GM23338 (cell line): ENCODE results near the gene WDR35. TPM values are rescaled to one million over a fixed set of nuclear protein-coding genes. Genes with fewer than 3 reads are reported as not detected.

Experiments used
- ATAC-seq: fragments of 200-7000 bp; cut with Tn5 transposase; 3 replicates; pipeline ENCODE4 v1.9.1; 2020
- DNase-seq: peaks from one replicate; pipeline ENCODE4 v3.0.0-alpha.2; 2015; ENCODE audit warnings: low spot score
- H2AFZ ChIP-seq: fragments of 200-600 bp; sonication (generic); 2 replicates; pipeline ENCODE4 v1.8.0; 2016; ENCODE audit warnings: antibody characterized with exemption, mild to moderate bottlenecking, moderate library complexity
- H3F3A ChIP-seq: fragments of 200-600 bp; sonication (generic); replicated peaks from 2 replicates; pipeline ENCODE4 v1.8.0; 2017; ENCODE audit warnings: antibody characterized with exemption, mixed run types, low read depth
- H3K27ac ChIP-seq: fragments of 200-600 bp; sonication (generic); 2 replicates; pipeline ENCODE4 v1.6.1; 2016; ENCODE audit warnings: low read depth
- H3K27me3 ChIP-seq: fragments of 200-600 bp; sonication (generic); 2 replicates; pipeline ENCODE4 v1.8.0; 2016; ENCODE audit warnings: mild to moderate bottlenecking, mixed run types, moderate library complexity; ENCODE audit not compliant: insufficient read depth
- H3K36me3 ChIP-seq: fragments of 200-600 bp; sonication (generic); 2 replicates; pipeline ENCODE4 v1.8.0; 2016; ENCODE audit warnings: mild to moderate bottlenecking; ENCODE audit not compliant: insufficient read depth
- H3K4me1 ChIP-seq: fragments of 200-600 bp; sonication (generic); 2 replicates; pipeline ENCODE4 v1.8.0; 2016; ENCODE audit warnings: mild to moderate bottlenecking, moderate library complexity; ENCODE audit not compliant: insufficient read depth
- H3K4me2 ChIP-seq: fragments of 200-600 bp; sonication (generic); 2 replicates; pipeline ENCODE4 v1.7.1; 2017; ENCODE audit warnings: mixed run types
- H3K4me3 ChIP-seq: fragments of 200-600 bp; sonication (generic); 2 replicates; pipeline ENCODE4 v1.6.1; 2016; ENCODE audit warnings: mixed run types
- H3K79me2 ChIP-seq: fragments of 200-600 bp; sonication (generic); replicated peaks from 2 replicates; pipeline ENCODE4 v1.8.0; 2017; ENCODE audit warnings: mild to moderate bottlenecking; ENCODE audit not compliant: insufficient read depth
- H3K9me2 ChIP-seq: fragments of 200-600 bp; sonication (generic); 2 replicates; pipeline ENCODE4 v1.8.0; 2017; ENCODE audit not compliant: insufficient read depth
- H4K20me1 ChIP-seq: fragments of 200-600 bp; sonication (generic); replicated peaks from 2 replicates; pipeline ENCODE4 v1.8.0; 2017; ENCODE audit warnings: mild to moderate bottlenecking; ENCODE audit not compliant: insufficient read depth
- H3K27ac Mint-ChIP-seq: 2 replicates; pipeline ENCODE4 v1.8.0; 2020; ENCODE audit warnings: inconsistent platforms, mild to moderate bottlenecking, moderate library complexity, mixed read lengths
- H3K27me3 Mint-ChIP-seq: 3 replicates; pipeline ENCODE4 v1.8.0; 2022; ENCODE audit warnings: low read depth, mild to moderate bottlenecking, moderate library complexity, mixed read lengths, inconsistent platforms; ENCODE audit not compliant: insufficient read depth, poor library complexity
- H3K36me3 Mint-ChIP-seq: 3 replicates; pipeline ENCODE4 v1.8.0; 2021; ENCODE audit warnings: low read depth, mild to moderate bottlenecking, inconsistent platforms, moderate library complexity, mixed read lengths
- H3K4me1 Mint-ChIP-seq: 3 replicates; pipeline ENCODE4 v1.8.0; 2020; ENCODE audit warnings: mild to moderate bottlenecking, inconsistent platforms, mixed read lengths
- H3K4me3 Mint-ChIP-seq: 3 replicates; pipeline ENCODE4 v1.8.0; 2021; ENCODE audit warnings: moderate library complexity, mild to moderate bottlenecking, inconsistent platforms, mixed read lengths
- H3K9me3 Mint-ChIP-seq: 3 replicates; pipeline ENCODE4 v1.8.0; 2020; ENCODE audit warnings: moderate library complexity, mild to moderate bottlenecking, inconsistent platforms, mixed read lengths
- CREB1 ChIP-seq: fragments of 250-450 bp; sonication (Bioruptor Pico); IDR thresholded peaks from 2 replicates; pipeline ENCODE4 v1.5.0; 2020; ENCODE audit warnings: low read depth, mild to moderate bottlenecking, moderate library complexity
- CTCF ChIP-seq, 2 experiments: fragments of 200-600 bp in 1 of 2; sonication (generic) in 1 of 2; conservative IDR thresholded peaks; 2 replicates each; pipeline versions ENCODE4 v1.5.1 to v1.6.1; 2016 to 2017; ENCODE audit warnings: antibody characterized with exemption in 2 of 2, low read depth in 2 of 2, mild to moderate bottlenecking in 2 of 2, moderate library complexity in 1 of 2
- ETS1 ChIP-seq: IDR thresholded peaks from 2 replicates; pipeline ENCODE4 v1.6.1; 2016; ENCODE audit warnings: antibody characterized with exemption
- EZH2 ChIP-seq: fragments of 200-600 bp; sonication (generic); IDR thresholded peaks from one replicate; pipeline ENCODE4 v1.8.0; 2017; ENCODE audit warnings: antibody characterized with exemption, mild to moderate bottlenecking, low read depth; ENCODE audit not compliant: unreplicated experiment
- EZH2phosphoT487 ChIP-seq: fragments of 200-600 bp; sonication (generic); IDR thresholded peaks from one replicate; pipeline ENCODE4 v1.8.1; 2018; ENCODE audit warnings: antibody characterized with exemption; ENCODE audit not compliant: unreplicated experiment
- JUNB ChIP-seq: IDR thresholded peaks from one replicate; pipeline ENCODE4 v1.6.1; 2016; ENCODE audit warnings: antibody characterized with exemption; ENCODE audit not compliant: unreplicated experiment
- NANOG ChIP-seq: IDR thresholded peaks from 2 replicates; pipeline ENCODE4 v1.6.1; 2016; ENCODE audit warnings: antibody characterized with exemption, borderline replicate concordance
- POLR2AphosphoS5 ChIP-seq: IDR thresholded peaks from 2 replicates; pipeline ENCODE4 v1.6.1; 2016; ENCODE audit warnings: antibody characterized with exemption, low read depth
- REST ChIP-seq: IDR thresholded peaks from one replicate; pipeline ENCODE4 v1.6.1; 2018; ENCODE audit warnings: antibody characterized with exemption; ENCODE audit not compliant: unreplicated experiment
- STAT1 ChIP-seq: IDR thresholded peaks from one replicate; pipeline ENCODE4 v1.6.1; 2016; ENCODE audit warnings: antibody characterized with exemption; ENCODE audit not compliant: unreplicated experiment
- ZNF331 ChIP-seq: fragments of 250-450 bp; sonication (Bioruptor Pico); IDR thresholded peaks from 2 replicates; pipeline ENCODE4 v1.5.0; 2020; ENCODE audit warnings: low read depth, mild to moderate bottlenecking, moderate library complexity
- polyA plus RNA-seq: library from polyadenylated mRNA; unstranded; fragments of >200 nt; fragmentation: Nextera tagmentation; extraction: Ambion mirVana; gene quantifications from 2 replicates; pipeline ENCODE4 v1.2.1, GENCODE V29; 2016
- total RNA-seq: library from RNA; depleted of rRNA; stranded (reverse); fragments of >200 nt; shearing (Covaris generic); gene quantifications from 2 replicates; pipeline ENCODE4 v1.2.3, GENCODE V29; 2014

WDR35 gene
- total and polyA plus RNA-seq, 2 experiments from 2014 or later, result 5.3 to 20.0 TPM

- TF ChIP-seq ETS1, result no peak
- TF ChIP-seq JUNB, result no peak
- no peak for TF ChIP-seq EZH2phosphoT487
- no peak for TF ChIP-seq POLR2AphosphoS5
- TF ChIP-seq ZNF331, result no peak
- TF ChIP-seq CTCF (conservative IDR thresholded peaks at IDR 0.05; ENCODE audit: low read depth in 2 of 2), result no peak
- no peak for TF ChIP-seq NANOG
- no peak for TF ChIP-seq STAT1
Observed at GRCh38 chr2:19870792-19871191, 119.1 kb downstream of the WDR35 start (continued).

GRCh38 chr2:19868701-19869580 lies 121.0 kb downstream of the WDR35 start:
- peak overlapping the region; percentile 75 for H3K4me3 ChIP-seq
- peak overlapping the region; percentile 97 for H2AFZ ChIP-seq
- H3K36me3 ChIP-seq, result no peaks in the 10 kb centered on the region
- 0 out of 2 replicates have a peak, but pooled peaks cover under 1% of the 10 kb centered on the region for H3F3A ChIP-seq
- TF ChIP-seq CREB1 (no peak), POLR2AphosphoS5 (peak; percentile 62), ZNF331 (no peak)
- H3K9me3 Mint-ChIP-seq, result no peaks in the 10 kb centered on the region
- no peaks in the 10 kb centered on the region for H3K4me1 ChIP-seq
- no peaks in the 10 kb centered on the region for H3K36me3 Mint-ChIP-seq
- DNase-seq, result peak; percentile 65
- peak; percentile 80 for ATAC-seq
- no peak overlapping the region for H3K27ac Mint-ChIP-seq
- peaks cover 27% of the 10 kb centered on the region for H3K27me3 ChIP-seq
- no peaks in the 10 kb centered on the region for H3K9me2 ChIP-seq
- peak overlapping the region; percentile 90 for H3K4me3 Mint-ChIP-seq
- H3K79me2 ChIP-seq, result no peaks in the 10 kb centered on the region
- H4K20me1 ChIP-seq, result no peaks in the 10 kb centered on the region
- H3K4me2 ChIP-seq, result peak overlapping the region; percentile 88
- H3K27ac ChIP-seq, result no peak overlapping the region
- H3K4me1 Mint-ChIP-seq, result peaks cover 8% of the 10 kb centered on the region; the same call in 2 of the 3 replicates
- peaks cover 23% of the 10 kb centered on the region for H3K27me3 Mint-ChIP-seq

GRCh38 chr2:19868224-19868623 lies 121.7 kb downstream of the WDR35 start:
- no peak for ATAC-seq
- Histone ChIP-seq H3K79me2 (no peaks in the 10 kb centered on the region), H4K20me1 (no peaks in the 10 kb centered on the region), H3K9me2 (no peaks in the 10 kb centered on the region), H3F3A (0 out of 2 replicates have a peak, but pooled peaks cover 3% of the 10 kb centered on the region), H3K27me3 (peaks cover 27% of the 10 kb centered on the region), H3K4me1 (no peaks in the 10 kb centered on the region), H3K36me3 (no peaks in the 10 kb centered on the region), H3K27ac (no peak overlapping the region), H2AFZ (peak overlapping the region; percentile 97), H3K4me3 (peak overlapping the region; percentile 75), H3K4me2 (peak overlapping the region; percentile 88)
- H3K9me3 Mint-ChIP-seq, result no peaks in the 10 kb centered on the region
- H3K4me3 Mint-ChIP-seq, result peak overlapping the region; percentile 90
- no peaks in the 10 kb centered on the region for H3K36me3 Mint-ChIP-seq
- no peak for TF ChIP-seq REST
- TF ChIP-seq EZH2, result no peak
- DNase-seq, result no peak
- peaks cover 8% of the 10 kb centered on the region; the same call in 2 of the 3 replicates for H3K4me1 Mint-ChIP-seq
- peaks cover 26% of the 10 kb centered on the region for H3K27me3 Mint-ChIP-seq
- H3K27ac Mint-ChIP-seq, result no peak overlapping the region
